HG02763 (cell line): ENCODE measurements around the gene ZNHIT3.
"Not testable (repeated sequence)": the region's sequence is repeated elsewhere in the genome, so short reads cannot be mapped to it uniquely, and the experiment has no call there.

Experiments used
- ATAC-seq: cut with Tn5 transposase; IDR thresholded peaks from one replicate; pipeline ENCODE4 v1.9.1; 2021; ENCODE audit warnings: mild to moderate bottlenecking, moderate library complexity; ENCODE audit not compliant: unreplicated experiment

Gene ZNHIT3

GRCh38 chr17:36486204-36487194 is at the start of gene ZNHIT3:
TSS of gene ZNHIT3 (plus strand) at chr17:36486681. CDS start at chr17:36486700, 19 bp downstream.
- peak; percentile 87 for ATAC-seq

GRCh38 chr17:36441792-36442191 is 44.7 kb upstream of the ZNHIT3 start:
- ATAC-seq = not testable (repeated sequence)

GRCh38 chr17:36443777-36444176 is 42.7 kb upstream of the ZNHIT3 start:
- no peak for ATAC-seq

GRCh38 chr17:36449997-36450396 is 36.5 kb upstream of the ZNHIT3 start:
- not testable (repeated sequence) for ATAC-seq

- not testable (repeated sequence) for ATAC-seq
Measured at GRCh38 chr17:36452888-36453287, 33.6 kb upstream of the ZNHIT3 start.

GRCh38 chr17:36457701-36458100 is 28.8 kb upstream of the ZNHIT3 start:
- not testable (repeated sequence) for ATAC-seq

GRCh38 chr17:36459045-36459444 is 27.4 kb upstream of the ZNHIT3 start:
- no peak for ATAC-seq

GRCh38 chr17:36459601-36460000 is 26.9 kb upstream of the ZNHIT3 start:
- ATAC-seq = no peak

- ATAC-seq = no peak
Measured at GRCh38 chr17:36460265-36460937, 26.1 kb upstream of the ZNHIT3 start.

GRCh38 chr17:36461330-36462110 is 25.0 kb upstream of the ZNHIT3 start:
- no peak for ATAC-seq

GRCh38 chr17:36463916-36464764 is 22.3 kb upstream of the ZNHIT3 start:
- no peak for ATAC-seq

- ATAC-seq = no peak
Measured at GRCh38 chr17:36464765-36465088, 21.8 kb upstream of the ZNHIT3 start.

GRCh38 chr17:36468903-36469635 is 17.4 kb upstream of the ZNHIT3 start:
- no peak for ATAC-seq

- no peak for ATAC-seq
Measured at GRCh38 chr17:36469733-36470132, 16.7 kb upstream of the ZNHIT3 start.

GRCh38 chr17:36470499-36470898 is 16.0 kb upstream of the ZNHIT3 start:
- no peak for ATAC-seq

- ATAC-seq = no peak
Measured at GRCh38 chr17:36474571-36474970, 11.9 kb upstream of the ZNHIT3 start.

GRCh38 chr17:36475346-36475970 is 11.0 kb upstream of the ZNHIT3 start:
- ATAC-seq = no peak

- ATAC-seq = no peak
Measured at GRCh38 chr17:36481829-36482228, 4.7 kb upstream of the ZNHIT3 start.
